NCI-H82 treated with DMSO at 0.1 percent for 48 hours (cell line): ENCODE measurements around the gene ZNF148.
A peak's percentile ranks its signal among the peaks of the same experiment; 100 is the strongest.
"Not testable (repeated sequence)": the region's sequence is repeated elsewhere in the genome, so short reads cannot be mapped to it uniquely, and the experiment has no call there.

Source experiments
- DNase-seq: peaks from one replicate; lab custom pipeline; 2025; ENCODE audit not compliant: unreplicated experiment; lab: John Stamatoyannopoulos, UW

ZNF148 gene, protein sequence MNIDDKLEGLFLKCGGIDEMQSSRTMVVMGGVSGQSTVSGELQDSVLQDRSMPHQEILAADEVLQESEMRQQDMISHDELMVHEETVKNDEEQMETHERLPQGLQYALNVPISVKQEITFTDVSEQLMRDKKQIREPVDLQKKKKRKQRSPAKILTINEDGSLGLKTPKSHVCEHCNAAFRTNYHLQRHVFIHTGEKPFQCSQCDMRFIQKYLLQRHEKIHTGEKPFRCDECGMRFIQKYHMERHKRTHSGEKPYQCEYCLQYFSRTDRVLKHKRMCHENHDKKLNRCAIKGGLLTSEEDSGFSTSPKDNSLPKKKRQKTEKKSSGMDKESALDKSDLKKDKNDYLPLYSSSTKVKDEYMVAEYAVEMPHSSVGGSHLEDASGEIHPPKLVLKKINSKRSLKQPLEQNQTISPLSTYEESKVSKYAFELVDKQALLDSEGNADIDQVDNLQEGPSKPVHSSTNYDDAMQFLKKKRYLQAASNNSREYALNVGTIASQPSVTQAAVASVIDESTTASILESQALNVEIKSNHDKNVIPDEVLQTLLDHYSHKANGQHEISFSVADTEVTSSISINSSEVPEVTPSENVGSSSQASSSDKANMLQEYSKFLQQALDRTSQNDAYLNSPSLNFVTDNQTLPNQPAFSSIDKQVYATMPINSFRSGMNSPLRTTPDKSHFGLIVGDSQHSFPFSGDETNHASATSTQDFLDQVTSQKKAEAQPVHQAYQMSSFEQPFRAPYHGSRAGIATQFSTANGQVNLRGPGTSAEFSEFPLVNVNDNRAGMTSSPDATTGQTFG

GRCh38 chr3:125374996-125375941, at the start of gene ZNF148:
TSS of gene ZNF148 (minus strand) at chr3:125375325. CDS start at chr3:125313640, 61,685 bp downstream.
- DNase-seq, result peak; percentile 43

DNA sequence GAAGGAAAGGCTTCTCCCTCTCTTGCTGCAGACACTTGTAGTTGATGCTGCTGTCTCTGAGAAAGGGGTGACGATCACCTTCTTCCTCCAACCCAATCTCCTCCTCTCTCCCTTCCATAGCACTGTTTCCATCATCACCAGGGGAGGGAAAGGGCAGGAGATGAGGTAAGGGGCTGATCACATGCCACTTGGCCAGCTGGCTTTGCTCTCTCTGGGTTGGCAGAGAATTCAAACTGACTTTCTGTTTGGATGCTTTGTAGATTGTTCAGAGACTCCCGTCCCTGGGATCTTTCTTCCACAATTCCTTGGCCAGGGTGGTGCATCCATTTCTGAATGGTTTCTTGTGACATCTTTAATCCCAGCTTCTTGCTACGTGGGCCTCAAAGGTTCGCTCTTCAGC, 43.2 kb upstream of the ZNF148 start:
- no peak for DNase-seq

- DNase-seq, result no peak
Measured at GRCh38 chr3:125416235-125416634, 41.1 kb upstream of the ZNF148 start.

GRCh38 chr3:125414669-125415068, 39.5 kb upstream of the ZNF148 start:
- DNase-seq, result no peak

GRCh38 chr3:125410922-125411321, 35.8 kb upstream of the ZNF148 start:
- no peak for DNase-seq

DNA sequence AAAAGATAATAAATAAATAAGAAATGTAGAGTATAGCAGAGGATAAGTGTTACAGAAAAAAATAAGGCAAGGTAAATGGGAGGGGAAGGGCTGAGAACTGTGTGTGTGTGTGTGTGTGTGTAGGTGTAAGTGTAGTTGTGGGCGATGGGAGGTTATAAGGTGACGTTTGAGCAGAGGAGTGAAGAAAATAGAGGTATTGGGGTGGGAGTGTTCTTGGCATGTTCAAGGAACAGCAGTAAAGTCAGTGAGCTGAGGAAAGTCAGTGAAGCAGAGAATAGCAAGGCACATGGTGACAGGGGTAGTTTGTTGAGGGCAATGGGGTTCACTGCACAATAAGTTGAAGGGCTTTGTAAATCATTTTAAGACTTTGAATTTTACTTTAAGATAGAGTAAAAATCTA, 30.9 kb upstream of the ZNF148 start:
- no peak for DNase-seq

- not testable (repeated sequence) for DNase-seq
Measured at GRCh38 chr3:125405515-125405914, 30.4 kb upstream of the ZNF148 start.

GRCh38 chr3:125403789-125404188, 28.7 kb upstream of the ZNF148 start:
- no peak for DNase-seq

DNA sequence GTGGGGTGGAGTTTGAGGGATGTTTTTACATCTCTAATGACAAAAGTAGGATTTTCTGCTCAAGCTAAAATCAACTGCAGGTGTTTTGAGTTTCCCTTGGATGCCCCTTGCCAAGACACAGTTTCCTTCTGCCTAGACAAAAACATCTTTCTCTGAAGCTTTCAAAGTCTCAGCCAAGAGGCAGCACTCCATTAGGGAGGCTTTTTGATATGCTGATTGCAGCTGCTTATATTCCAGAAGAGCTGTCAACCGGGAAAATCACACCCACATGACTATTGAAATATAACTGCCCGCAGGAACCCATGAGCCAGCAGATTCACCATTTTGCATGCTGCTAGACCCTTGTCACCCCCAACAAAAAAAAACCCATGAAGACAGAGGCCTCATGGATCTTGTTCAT, 27.5 kb upstream of the ZNF148 start:
- no peak for DNase-seq

DNA sequence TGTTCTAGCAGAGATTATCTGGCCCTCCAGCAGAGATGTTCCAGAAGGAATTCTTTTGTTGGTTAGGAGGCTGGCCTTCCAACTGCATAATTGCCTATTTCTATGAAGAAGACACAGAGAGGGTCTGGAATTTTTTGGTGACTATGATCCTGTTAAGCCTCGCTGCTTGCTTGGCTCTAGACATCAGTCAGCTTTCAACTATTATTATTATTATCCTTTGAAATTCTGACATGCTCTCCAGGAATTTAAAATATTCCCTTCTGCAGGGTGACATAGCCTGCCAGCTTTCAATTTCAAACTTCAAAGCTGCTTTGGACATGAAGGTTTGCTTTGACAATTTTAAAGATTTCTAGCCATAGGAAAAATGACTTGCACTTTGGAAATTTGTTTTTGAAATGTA, 26.3 kb upstream of the ZNF148 start:
- no peak for DNase-seq

DNA sequence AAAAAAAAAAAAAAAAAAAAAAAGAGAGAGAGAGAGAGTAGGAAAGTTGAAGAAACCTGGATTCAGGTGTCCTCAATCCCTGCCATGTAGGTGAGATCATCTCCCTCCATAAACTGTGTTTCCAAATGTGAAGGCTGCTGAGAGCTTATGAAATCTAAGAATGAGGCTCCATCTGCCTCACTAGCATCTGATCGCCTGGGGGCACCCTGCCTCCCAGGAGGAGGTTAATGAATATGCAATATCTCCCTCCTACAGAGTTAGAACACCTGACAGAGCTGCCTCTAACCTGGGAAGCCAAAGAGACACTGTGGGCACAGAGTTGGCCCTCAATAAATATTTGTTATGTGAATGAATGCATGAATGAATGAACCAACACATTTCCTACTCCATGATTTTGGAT, 23.8 kb upstream of the ZNF148 start:
- DNase-seq, result no peak

DNA sequence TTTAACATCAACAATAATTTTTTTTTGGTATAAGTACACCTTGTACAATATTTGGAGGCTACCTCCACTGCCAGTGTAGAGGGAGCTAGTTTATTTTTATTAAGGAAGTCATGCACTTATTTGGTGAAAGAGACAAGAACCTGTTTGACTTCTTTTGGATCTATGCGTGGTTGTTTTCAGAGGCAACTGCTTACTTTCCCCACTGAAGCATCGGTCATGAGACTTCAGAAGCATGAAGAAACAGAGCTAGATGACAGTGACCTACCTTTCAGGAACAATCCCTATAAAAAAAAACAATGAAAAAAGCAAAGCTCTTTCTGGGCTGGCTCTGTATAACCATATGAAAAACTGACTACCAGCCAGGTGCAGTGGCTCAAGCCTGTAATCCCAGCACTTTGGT, 20.0 kb upstream of the ZNF148 start:
- no peak for DNase-seq

GRCh38 chr3:125394406-125394805, 19.3 kb upstream of the ZNF148 start:
- DNase-seq, result no peak

- no peak for DNase-seq
Measured at GRCh38 chr3:125389282-125389681, 14.2 kb upstream of the ZNF148 start.

GRCh38 chr3:125388369-125388768, 13.2 kb upstream of the ZNF148 start:
- not testable (repeated sequence) for DNase-seq

DNA sequence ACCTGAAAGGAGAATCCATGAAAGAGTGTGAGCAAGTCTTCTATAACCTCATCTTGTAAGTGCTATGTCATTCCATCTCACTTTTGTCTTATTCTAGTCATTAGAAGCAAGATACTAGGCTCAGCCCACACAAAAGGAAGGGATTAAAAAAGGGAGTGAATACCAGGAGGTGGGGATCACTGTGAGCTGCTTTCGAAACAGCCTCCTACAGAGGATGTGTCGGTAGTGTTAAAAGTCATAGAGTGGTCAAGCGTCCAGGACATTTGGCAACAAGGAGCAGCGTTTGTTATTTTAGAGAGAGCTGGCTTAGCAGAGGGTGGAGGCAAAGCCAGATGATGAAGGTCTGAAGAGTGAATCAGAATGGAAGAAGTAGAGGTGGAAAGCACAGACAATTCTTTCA, 11.7 kb upstream of the ZNF148 start:
- no peak for DNase-seq

- DNase-seq, result no peak
Measured at GRCh38 chr3:125383744-125384143, 8.6 kb upstream of the ZNF148 start.

DNA sequence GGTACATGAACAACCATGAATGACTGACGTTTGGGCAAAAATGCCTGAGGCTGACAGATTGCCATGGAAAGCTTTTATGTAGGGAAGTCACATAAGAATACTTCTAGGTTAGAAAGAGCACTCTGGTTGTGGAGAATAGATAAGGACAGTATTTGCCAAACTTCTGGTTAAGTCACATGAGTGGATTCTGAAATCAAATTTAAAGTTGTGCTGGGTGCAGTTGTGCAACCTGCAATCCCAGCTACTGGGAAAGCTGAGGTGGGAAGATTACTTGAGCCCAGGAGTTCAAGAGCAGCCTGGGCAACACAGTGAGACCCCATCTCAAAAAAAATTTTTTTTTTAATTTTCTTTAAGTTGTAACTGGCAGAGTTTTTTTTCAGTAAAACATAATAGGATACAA, 7.2 kb upstream of the ZNF148 start:
- no peak for DNase-seq

DNA sequence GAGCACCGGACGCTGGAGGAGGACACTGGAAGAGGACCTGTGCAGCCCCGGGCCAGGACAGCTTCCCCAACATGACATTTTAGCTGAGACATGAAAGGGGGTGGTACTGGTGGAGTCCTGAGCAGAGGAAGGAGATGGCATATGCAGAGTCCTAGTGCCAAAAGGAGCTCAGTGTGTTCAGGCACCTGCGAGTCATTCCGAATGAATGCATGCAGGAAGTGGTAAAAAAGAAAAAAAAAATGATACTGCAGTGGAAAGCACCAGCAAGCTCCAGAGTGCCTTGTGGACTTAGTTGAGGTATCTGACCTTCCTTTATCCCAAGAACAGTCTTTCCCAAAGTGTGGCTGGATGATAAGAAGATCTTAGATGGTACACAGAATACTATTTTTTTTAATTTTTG, 6.6 kb upstream of the ZNF148 start:
- no peak for DNase-seq

DNA sequence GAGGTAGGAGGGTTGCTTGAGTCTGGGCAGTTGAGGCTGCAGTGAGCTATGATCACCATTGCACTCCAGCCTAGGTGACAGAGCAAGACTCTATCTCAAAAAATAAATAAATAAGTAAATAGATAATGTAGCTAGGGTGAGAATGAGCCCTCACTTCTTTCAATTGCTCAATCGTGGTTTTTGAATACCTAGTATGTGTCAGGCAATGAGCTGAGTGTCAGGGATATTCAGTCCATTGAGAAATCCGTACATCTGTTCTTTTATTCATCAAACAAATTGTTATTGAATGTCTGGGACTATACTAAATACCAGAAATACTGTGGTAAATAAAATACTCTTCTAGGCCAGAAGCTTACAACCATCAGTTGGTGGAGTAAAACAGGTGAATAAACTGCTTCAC, 6.2 kb upstream of the ZNF148 start:
- no peak for DNase-seq

DNA sequence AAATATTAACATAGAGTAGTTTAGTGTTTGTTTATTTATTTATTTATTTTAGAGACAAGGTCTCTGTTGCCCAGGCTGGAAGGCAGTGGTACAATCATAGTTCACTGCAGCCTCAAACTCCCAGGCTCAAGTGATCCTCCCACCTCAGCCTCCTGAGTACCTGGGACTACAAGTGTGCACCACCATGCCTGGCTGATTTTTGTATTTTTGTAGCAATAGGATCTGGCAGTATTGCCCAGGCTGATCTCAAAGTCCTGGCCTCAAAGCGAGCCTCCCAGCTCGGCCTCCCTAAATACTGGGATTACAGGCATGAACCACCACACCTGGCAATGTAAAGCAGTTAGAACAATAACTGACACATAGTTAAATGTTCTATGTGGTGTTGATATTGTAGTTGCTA, 4.4 kb upstream of the ZNF148 start:
- DNase-seq, result no peak
